Activated CD8-positive, alpha-beta memory T cell treated with anti-CD3 and anti-CD28 coated beads, Interleukin-2, amount 10 ng/mL, durations not matched to agents 7 days and 5 days (primary cell): ENCODE measurements around the gene PAN3. TPM values are rescaled to one million over a fixed set of nuclear protein-coding genes. Genes with fewer than 3 reads are reported as not detected.
A peak's percentile ranks its signal among the peaks of the same experiment; 100 is the strongest.
"Not testable (repeated sequence)": the region's sequence is repeated elsewhere in the genome, so short reads cannot be mapped to it uniquely, and the experiment has no call there.

Experiments used
- ATAC-seq: fragments of 150-1000 bp; cut with Tn5 transposase; one replicate; pipeline ENCODE4 v1.10.0; 2021; ENCODE audit warnings: moderate library complexity
- CTCF ChIA-PET: fragments of 350-600 bp; sonication (Branson Sonifier 250); formaldehyde crosslinking; loops from one replicate; lab custom pipeline; 2021; ENCODE audit warnings: antibody characterized with exemption; lab: Charles Lee
- DNase-seq: peaks from one replicate; pipeline ENCODE4 v3.0.0-alpha.2; 2020
- H3K27ac Mint-ChIP-seq: one replicate; pipeline ENCODE4 v1.8.0; 2021; ENCODE audit warnings: mild to moderate bottlenecking, mixed read lengths
- H3K27me3 Mint-ChIP-seq: one replicate; pipeline ENCODE4 v1.8.0; 2021; ENCODE audit warnings: mixed read lengths
- H3K36me3 Mint-ChIP-seq: one replicate; pipeline ENCODE4 v1.8.0; 2021; ENCODE audit warnings: mild to moderate bottlenecking, mixed read lengths
- H3K4me1 Mint-ChIP-seq: one replicate; pipeline ENCODE4 v1.8.0; 2021; ENCODE audit warnings: mixed read lengths
- H3K4me3 Mint-ChIP-seq: one replicate; pipeline ENCODE4 v1.8.0; 2021; ENCODE audit warnings: mild to moderate bottlenecking, moderate library complexity, mixed read lengths
- H3K9me3 Mint-ChIP-seq: one replicate; pipeline ENCODE4 v1.8.0; 2022; ENCODE audit warnings: low read depth, mixed read lengths
- total RNA-seq, 2 experiments: library from RNA; stranded (reverse); gene quantifications; one replicate each; pipeline ENCODE4 v1.2.3, GENCODE V29; 2021

The PAN3 gene
- total RNA-seq = 10 to 100 TPM; 34.1 to 40.7 TPM

- no peaks in the 10 kb centered on the region for H3K27me3 Mint-ChIP-seq
- H3K9me3 Mint-ChIP-seq = no peaks in the 10 kb centered on the region
- CTCF ChIA-PET = no interaction called here
- peak within 1 kb of the TSS; percentile 95 for H3K27ac Mint-ChIP-seq
- ATAC-seq = peak; percentile 79
- peak; percentile 94 for DNase-seq
- peaks cover 35% of the 10 kb centered on the region for H3K4me1 Mint-ChIP-seq
- peaks cover 5% of the 10 kb centered on the region for H3K36me3 Mint-ChIP-seq
- H3K4me3 Mint-ChIP-seq = peak within 1 kb of the TSS; percentile 82
Observed at GRCh38 chr13:28138012-28138755, at the start of gene PAN3. PAN3 (plus strand) TSS chr13:28138545; CDS start chr13:28138658, 113 bp downstream.

GRCh38 chr13:28089065-28089464 is 49.3 kb upstream of the PAN3 start:
- CTCF ChIA-PET = no interaction called here
- Mint-ChIP-seq H3K9me3 (no peaks in the 10 kb centered on the region), H3K4me1 (no peaks in the 10 kb centered on the region), H3K4me3 (no peak overlapping the region), H3K27ac (no peak overlapping the region), H3K36me3 (no peaks in the 10 kb centered on the region), H3K27me3 (peaks cover 29% of the 10 kb centered on the region)
- ATAC-seq (no peak), DNase-seq (no peak)

- Mint-ChIP-seq H3K27me3 (peaks cover 42% of the 10 kb centered on the region), H3K4me3 (no peak overlapping the region), H3K36me3 (no peaks in the 10 kb centered on the region), H3K27ac (no peak overlapping the region), H3K9me3 (no peaks in the 10 kb centered on the region), H3K4me1 (no peaks in the 10 kb centered on the region)
- ATAC-seq = no peak
- DNase-seq = no peak
- CTCF ChIA-PET = no interaction called here
Observed at GRCh38 chr13:28092431-28092830, 45.9 kb upstream of the PAN3 start.

GRCh38 chr13:28093881-28094280 is 44.5 kb upstream of the PAN3 start:
- H3K4me1 Mint-ChIP-seq = no peaks in the 10 kb centered on the region
- H3K36me3 Mint-ChIP-seq = no peaks in the 10 kb centered on the region

DNA sequence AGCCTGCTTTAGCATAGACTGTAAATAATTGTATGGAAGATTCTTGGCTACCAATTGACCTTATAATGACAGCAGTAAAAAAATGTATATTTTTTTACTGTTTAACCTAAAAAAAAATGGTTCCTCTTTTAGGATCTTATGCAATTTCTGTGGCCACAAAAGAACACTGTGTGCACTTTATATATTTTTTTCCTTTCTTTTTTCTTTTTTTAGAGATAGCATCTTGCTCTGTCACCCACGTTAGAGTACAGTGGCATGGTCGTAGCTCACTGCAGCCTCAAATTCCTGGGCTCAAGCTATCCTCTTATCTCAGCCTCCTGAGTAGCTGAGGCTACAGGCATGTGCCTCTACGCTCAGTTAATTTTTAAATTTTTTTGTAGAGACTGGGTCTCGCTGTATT is 44.0 kb upstream of the PAN3 start:
- CTCF ChIA-PET = interaction anchor here (1.1 kb wide), 1 partner anchor 110 kb away, joined by 3 read pairs; no protein-coding TSS in a partner anchor
- Mint-ChIP-seq H3K27me3 (peaks cover 53% of the 10 kb centered on the region), H3K36me3 (no peaks in the 10 kb centered on the region), H3K4me3 (no peak overlapping the region), H3K27ac (no peak overlapping the region), H3K9me3 (no peaks in the 10 kb centered on the region), H3K4me1 (no peaks in the 10 kb centered on the region)
- no peak for ATAC-seq
- DNase-seq = no peak

More at GRCh38 chr13:28093881-28094280, 44.5 kb upstream of the PAN3 start:
- no peak for ATAC-seq
- Mint-ChIP-seq H3K9me3 (no peaks in the 10 kb centered on the region), H3K27me3 (peaks cover 50% of the 10 kb centered on the region), H3K4me3 (no peak overlapping the region), H3K27ac (no peak overlapping the region)
- CTCF ChIA-PET = no interaction called here
- no peak for DNase-seq

GRCh38 chr13:28097503-28097902 is 40.8 kb upstream of the PAN3 start:
- peaks cover 75% of the 10 kb centered on the region for H3K27me3 Mint-ChIP-seq
- CTCF ChIA-PET = interaction anchor here (0.7 kb wide), 1 partner anchor 55 kb away, joined by 4 read pairs; no protein-coding TSS in a partner anchor
- no peak overlapping the region for H3K4me3 Mint-ChIP-seq
- ATAC-seq = no peak
- no peaks in the 10 kb centered on the region for H3K36me3 Mint-ChIP-seq
- H3K4me1 Mint-ChIP-seq = peaks cover 7% of the 10 kb centered on the region
- no peaks in the 10 kb centered on the region for H3K9me3 Mint-ChIP-seq
- no peak for DNase-seq
- H3K27ac Mint-ChIP-seq = no peak overlapping the region

GRCh38 chr13:28099396-28100149 is 38.8 kb upstream of the PAN3 start:
- H3K4me1 Mint-ChIP-seq = peaks cover 7% of the 10 kb centered on the region
- no peak overlapping the region for H3K27ac Mint-ChIP-seq
- H3K36me3 Mint-ChIP-seq = no peaks in the 10 kb centered on the region
- H3K27me3 Mint-ChIP-seq = peaks cover 72% of the 10 kb centered on the region
- H3K4me3 Mint-ChIP-seq = peak overlapping the region; percentile 40
- DNase-seq = no peak
- no peaks in the 10 kb centered on the region for H3K9me3 Mint-ChIP-seq
- CTCF ChIA-PET = interaction anchor here (0.9 kb wide), 1 partner anchor 32 kb away, joined by 3 read pairs; no protein-coding TSS in a partner anchor
- ATAC-seq = no peak

DNA sequence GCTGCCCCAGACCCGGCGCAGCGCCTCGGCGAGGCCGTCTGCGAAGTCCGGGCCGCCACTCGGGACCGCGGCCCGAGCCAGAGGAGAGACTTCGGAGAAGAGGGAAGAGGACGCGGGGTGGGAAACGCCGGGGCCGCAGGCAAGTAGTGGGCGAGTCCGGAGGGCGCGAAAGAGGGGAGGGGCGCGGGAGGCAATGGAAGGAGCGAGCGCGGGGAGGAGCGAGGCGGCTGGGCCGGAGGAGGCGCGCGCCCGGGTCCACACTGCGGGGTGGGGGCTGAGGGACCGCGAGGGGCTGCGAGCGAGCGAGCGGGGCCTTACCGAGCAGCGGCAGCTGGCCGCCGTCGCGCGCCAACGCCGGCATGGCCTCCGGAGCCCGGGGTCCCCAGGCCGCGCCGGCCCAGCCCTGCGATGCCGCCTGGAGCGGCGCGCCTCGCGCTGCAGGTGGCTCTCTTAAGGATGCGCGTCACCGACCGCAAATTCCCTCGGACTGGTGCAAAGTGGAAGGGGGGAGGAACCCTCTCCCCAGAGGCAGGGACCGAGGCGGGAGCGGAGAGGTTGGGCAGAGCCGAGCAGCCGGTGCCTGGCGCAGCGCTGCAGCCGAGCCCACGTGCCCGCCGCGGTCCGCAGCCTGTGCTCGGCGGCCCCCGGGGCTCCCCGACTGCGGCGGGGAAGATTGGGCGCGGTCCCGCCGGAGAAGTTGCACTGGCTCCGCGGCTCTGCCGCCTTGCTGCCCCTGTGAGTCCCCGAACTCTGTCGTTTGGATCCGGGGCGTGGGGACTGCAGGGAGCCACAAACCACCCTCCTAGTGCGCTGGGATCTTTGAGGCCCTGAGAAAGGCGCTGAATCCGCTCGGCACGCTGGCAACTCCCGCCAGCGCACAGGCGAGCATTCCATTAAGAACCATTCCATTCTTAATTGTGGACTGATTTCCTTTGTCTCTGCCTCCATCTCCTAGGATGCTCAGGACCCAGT is 37.9 kb upstream of the PAN3 start, which contains the start of gene FLT3:
FLT3 (minus strand) TSS at position 427 of the 972 bp plus-strand sequence; CDS start at position 361, 66 bp downstream.
- no peaks in the 10 kb centered on the region for H3K36me3 Mint-ChIP-seq
- DNase-seq (peak; percentile 42), ATAC-seq (peak; percentile 80)
- peaks cover 65% of the 10 kb centered on the region for H3K27me3 Mint-ChIP-seq
- no peaks in the 10 kb centered on the region for H3K9me3 Mint-ChIP-seq
- H3K4me1 Mint-ChIP-seq = peaks cover 7% of the 10 kb centered on the region
- CTCF ChIA-PET = no interaction called here
- no peak within 1 kb of the TSS for H3K27ac Mint-ChIP-seq
- H3K4me3 Mint-ChIP-seq = peak within 1 kb of the TSS; percentile 40

GRCh38 chr13:28101886-28102285 is 36.5 kb upstream of the PAN3 start:
- H3K4me3 Mint-ChIP-seq, CTCF ChIA-PET, ATAC-seq: not testable (repeated sequence)

GRCh38 chr13:28106976-28107375 is 31.4 kb upstream of the PAN3 start:
- DNase-seq (no peak), ATAC-seq (no peak)
- Mint-ChIP-seq H3K4me1 (no peaks in the 10 kb centered on the region), H3K27ac (no peak overlapping the region), H3K4me3 (no peak overlapping the region), H3K36me3 (no peaks in the 10 kb centered on the region), H3K9me3 (no peaks in the 10 kb centered on the region), H3K27me3 (peaks cover 35% of the 10 kb centered on the region)
- CTCF ChIA-PET = no interaction called here

More at GRCh38 chr13:28101886-28102285, 36.5 kb upstream of the PAN3 start:
- not testable (repeated sequence) for H3K36me3 Mint-ChIP-seq, H3K27ac Mint-ChIP-seq, H3K4me1 Mint-ChIP-seq, H3K9me3 Mint-ChIP-seq, DNase-seq
- H3K27me3 Mint-ChIP-seq = peaks cover 57% of the 10 kb centered on the region

GRCh38 chr13:28110414-28110813 is 27.9 kb upstream of the PAN3 start:
- DNase-seq = no peak
- no peak for ATAC-seq
- CTCF ChIA-PET = no interaction called here
- Mint-ChIP-seq H3K9me3 (no peaks in the 10 kb centered on the region), H3K27ac (no peak overlapping the region), H3K27me3 (peaks cover 23% of the 10 kb centered on the region), H3K4me3 (no peak overlapping the region), H3K36me3 (no peaks in the 10 kb centered on the region), H3K4me1 (no peaks in the 10 kb centered on the region)

DNA sequence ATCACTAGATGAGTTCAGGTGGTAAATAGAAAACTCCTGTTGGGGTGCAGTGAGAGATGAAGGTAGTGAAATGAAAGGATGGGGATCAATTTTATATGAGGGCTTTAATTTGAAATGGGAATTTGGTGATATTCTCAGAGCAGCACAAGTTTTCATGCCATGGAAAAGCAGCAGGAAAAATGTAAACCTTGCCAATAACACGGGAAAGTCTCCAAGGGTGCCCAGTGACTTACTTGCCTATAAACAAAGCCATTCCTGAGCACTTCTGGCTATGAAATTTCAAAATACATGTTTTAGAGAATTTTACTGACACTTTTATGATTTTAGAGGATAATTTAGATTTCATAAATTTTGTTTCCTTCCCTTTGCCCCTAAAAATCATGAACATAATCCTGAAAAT is 21.6 kb upstream of the PAN3 start:
- H3K27ac Mint-ChIP-seq = no peak overlapping the region
- H3K9me3 Mint-ChIP-seq = no peaks in the 10 kb centered on the region
- CTCF ChIA-PET = no interaction called here
- ATAC-seq (no peak), DNase-seq (no peak)
- H3K4me3 Mint-ChIP-seq = no peak overlapping the region
- H3K36me3 Mint-ChIP-seq = no peaks in the 10 kb centered on the region
- peaks cover 10% of the 10 kb centered on the region for H3K27me3 Mint-ChIP-seq
- H3K4me1 Mint-ChIP-seq = peaks cover 4% of the 10 kb centered on the region
